ENCODE data around the gene LAMA1. TPM values are rescaled to one million over a fixed set of nuclear protein-coding genes. Genes with fewer than 3 reads are reported as not detected.

The LAMA1 gene
- total RNA-seq, 1 donor from 2014 or later = 1.4 TPM

DNA sequence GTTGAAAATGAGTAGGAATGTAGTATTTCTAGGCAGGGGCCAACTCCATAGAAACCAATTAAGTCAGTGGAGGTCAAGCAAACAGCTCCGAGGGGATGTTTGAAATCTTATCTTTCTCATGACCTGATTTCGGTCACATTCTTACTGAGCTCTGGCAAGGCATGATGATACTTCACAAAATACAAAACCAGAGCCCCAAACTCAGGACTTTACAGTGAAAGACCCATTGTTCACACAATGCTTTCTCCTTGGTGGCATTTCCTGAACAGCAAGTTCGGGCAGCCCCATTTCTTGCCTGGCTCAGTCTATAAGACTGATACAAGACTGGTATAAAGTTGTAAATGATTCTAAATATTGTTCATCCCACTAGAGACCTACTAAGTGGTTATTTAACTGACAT, 53.3 kb downstream of the LAMA1 start:
- intact Hi-C loops (cut with DNase I) = no loop called here
- Histone ChIP-seq H3K27ac (no peak overlapping the region), H3K27me3 (peaks cover 4% of the 10 kb centered on the region), H3K36me3 (no peaks in the 10 kb centered on the region), H3K9me3 (no peaks in the 10 kb centered on the region), H3K4me1 (no peaks in the 10 kb centered on the region), H3K4me3 (no peak overlapping the region)
- DNase-seq (no peak), ATAC-seq (no peak)
- TF ChIP-seq, protein P1, sequence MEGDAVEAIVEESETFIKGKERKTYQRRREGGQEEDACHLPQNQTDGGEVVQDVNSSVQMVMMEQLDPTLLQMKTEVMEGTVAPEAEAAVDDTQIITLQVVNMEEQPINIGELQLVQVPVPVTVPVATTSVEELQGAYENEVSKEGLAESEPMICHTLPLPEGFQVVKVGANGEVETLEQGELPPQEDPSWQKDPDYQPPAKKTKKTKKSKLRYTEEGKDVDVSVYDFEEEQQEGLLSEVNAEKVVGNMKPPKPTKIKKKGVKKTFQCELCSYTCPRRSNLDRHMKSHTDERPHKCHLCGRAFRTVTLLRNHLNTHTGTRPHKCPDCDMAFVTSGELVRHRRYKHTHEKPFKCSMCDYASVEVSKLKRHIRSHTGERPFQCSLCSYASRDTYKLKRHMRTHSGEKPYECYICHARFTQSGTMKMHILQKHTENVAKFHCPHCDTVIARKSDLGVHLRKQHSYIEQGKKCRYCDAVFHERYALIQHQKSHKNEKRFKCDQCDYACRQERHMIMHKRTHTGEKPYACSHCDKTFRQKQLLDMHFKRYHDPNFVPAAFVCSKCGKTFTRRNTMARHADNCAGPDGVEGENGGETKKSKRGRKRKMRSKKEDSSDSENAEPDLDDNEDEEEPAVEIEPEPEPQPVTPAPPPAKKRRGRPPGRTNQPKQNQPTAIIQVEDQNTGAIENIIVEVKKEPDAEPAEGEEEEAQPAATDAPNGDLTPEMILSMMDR (IDR thresholded peaks at IDR 0.05) = no peak

- DNase-seq (no peak), ATAC-seq (no peak)
- H3K36me3 ChIP-seq = no peaks in the 10 kb centered on the region
- no peak overlapping the region for H3K4me3 ChIP-seq
- no peaks in the 10 kb centered on the region for H3K4me1 ChIP-seq
- H3K9me3 ChIP-seq = no peaks in the 10 kb centered on the region
- intact Hi-C loops (cut with DNase I) = no loop called here
- peaks cover 4% of the 10 kb centered on the region for H3K27me3 ChIP-seq
- TF ChIP-seq, protein P1 (IDR thresholded peaks at IDR 0.05) = no peak
- no peak overlapping the region for H3K27ac ChIP-seq
Observed at GRCh38 chr18:7062811-7063210, 54.8 kb downstream of the LAMA1 start.

DNA sequence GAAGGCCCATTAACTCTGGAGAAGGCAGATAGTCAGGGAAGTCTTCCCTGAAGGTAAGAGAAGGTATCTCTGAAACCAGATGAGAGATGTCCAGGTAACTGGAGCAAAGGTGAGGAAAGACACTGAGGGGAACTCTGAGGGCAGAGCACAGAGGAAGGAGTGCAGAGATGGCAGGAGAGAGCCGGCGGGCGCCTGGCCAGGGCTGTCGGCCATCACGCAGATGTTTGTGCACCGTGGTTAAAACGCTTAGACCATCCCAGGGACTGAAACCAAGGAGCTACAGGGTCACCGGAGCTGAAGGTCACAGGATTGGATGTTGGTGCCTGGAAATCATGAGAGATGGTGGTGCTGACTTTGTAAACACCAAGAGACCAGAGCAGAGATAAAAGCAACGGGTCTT, 55.4 kb downstream of the LAMA1 start:
- TF ChIP-seq, protein P1 (IDR thresholded peaks at IDR 0.05) = no peak
- ATAC-seq (no peak), DNase-seq (no peak)
- no peak overlapping the region for H3K4me3 ChIP-seq
- peaks cover 4% of the 10 kb centered on the region for H3K27me3 ChIP-seq
- H3K4me1 ChIP-seq = no peaks in the 10 kb centered on the region
- H3K9me3 ChIP-seq = no peaks in the 10 kb centered on the region
- intact Hi-C loops (cut with DNase I) = no loop called here
- H3K36me3 ChIP-seq = no peaks in the 10 kb centered on the region
- H3K27ac ChIP-seq = no peak overlapping the region

DNA sequence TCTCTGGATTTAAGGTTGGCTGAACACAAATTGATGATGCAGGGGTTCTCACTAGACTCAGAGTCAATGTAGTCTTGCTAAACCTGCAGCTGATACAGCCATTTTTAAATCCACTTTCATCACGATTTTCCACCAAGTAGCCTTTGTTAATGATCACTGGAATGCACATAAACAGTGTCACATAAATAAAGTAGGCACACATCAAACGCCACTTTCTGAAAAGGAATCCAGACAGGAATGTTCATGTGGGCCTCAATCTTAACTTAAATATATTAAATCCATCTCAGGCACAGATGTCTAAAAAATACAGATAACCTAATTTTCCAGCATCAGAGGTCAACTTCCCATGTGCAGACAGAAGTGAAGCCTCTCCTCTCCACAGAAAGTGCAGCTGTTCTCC, 58.3 kb downstream of the LAMA1 start:
- ATAC-seq = no peak
- intact Hi-C loops (cut with DNase I) = no loop called here
- no peaks in the 10 kb centered on the region for H3K9me3 ChIP-seq
- no peaks in the 10 kb centered on the region for H3K27me3 ChIP-seq
- no peak overlapping the region for H3K27ac ChIP-seq
- H3K4me1 ChIP-seq = no peaks in the 10 kb centered on the region
- TF ChIP-seq, protein P1 (IDR thresholded peaks at IDR 0.05) = no peak
- no peak for DNase-seq
- no peak overlapping the region for H3K4me3 ChIP-seq
- no peaks in the 10 kb centered on the region for H3K36me3 ChIP-seq

- H3K9me3 ChIP-seq = no peaks in the 10 kb centered on the region
- no peak overlapping the region for H3K27ac ChIP-seq
- no peak for ATAC-seq
- no peak overlapping the region for H3K4me3 ChIP-seq
- no peak for DNase-seq
- H3K27me3 ChIP-seq = no peaks in the 10 kb centered on the region
- intact Hi-C loops (cut with DNase I) = no loop called here
- TF ChIP-seq, protein P1 (IDR thresholded peaks at IDR 0.05) = no peak
- H3K4me1 ChIP-seq = no peaks in the 10 kb centered on the region
- no peaks in the 10 kb centered on the region for H3K36me3 ChIP-seq
Observed at GRCh38 chr18:7056026-7056425, 61.6 kb downstream of the LAMA1 start.

DNA sequence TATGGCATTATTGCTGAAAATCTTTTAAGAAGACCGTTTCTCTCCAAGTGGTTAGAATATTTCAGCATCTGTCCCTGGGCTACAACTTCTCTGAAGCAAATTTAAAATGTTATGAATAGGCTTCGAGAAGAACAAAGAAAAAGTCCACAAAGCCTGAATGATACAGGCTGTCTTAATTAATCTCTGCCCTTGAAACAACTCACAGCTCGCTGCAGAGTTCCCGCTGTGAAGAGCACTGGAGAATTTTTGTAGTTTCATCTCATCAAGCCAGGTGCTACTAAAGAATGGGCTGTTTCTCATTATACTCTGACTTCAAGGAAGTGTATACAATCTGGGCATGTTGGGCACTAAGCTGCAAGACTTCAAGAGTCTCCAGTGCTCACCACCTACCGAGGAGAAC, 67.6 kb downstream of the LAMA1 start:
- TF ChIP-seq, protein P1 (IDR thresholded peaks at IDR 0.05) = no peak
- no peak for ATAC-seq

More for the DNA sequence above, 67.6 kb downstream of the LAMA1 start:
- DNase-seq = no peak
- intact Hi-C loops (cut with DNase I) = no loop called here
- no peaks in the 10 kb centered on the region for H3K36me3 ChIP-seq
- no peaks in the 10 kb centered on the region for H3K4me1 ChIP-seq
- no peaks in the 10 kb centered on the region for H3K9me3 ChIP-seq
- no peaks in the 10 kb centered on the region for H3K27me3 ChIP-seq
- no peak overlapping the region for H3K4me3 ChIP-seq
- no peak overlapping the region for H3K27ac ChIP-seq
